Skin epidermis (tissue), 12 donors: ENCODE data around the gene PRAMEF7.
"Not testable (repeated sequence)": the region's sequence is repeated elsewhere in the genome, so short reads cannot be mapped to it uniquely, and the experiment has no call there.

ENCODE experiments used
- H3K27ac ChIP-seq, 21 experiments: fragments of 200-600 bp; sonication (generic) in 11 of 21; one replicate each; pipeline ENCODE4 v1.5.0; 2020; ENCODE audit warnings: mild to moderate bottlenecking in 3 of 21, inconsistent platforms in 2 of 21, moderate library complexity in 2 of 21
- H3K4me3 ChIP-seq, 7 experiments: fragments of 200-600 bp; sonication (generic) in 2 of 7; one replicate each; pipeline ENCODE4 v1.5.0; 2020; ENCODE audit warnings: inconsistent platforms in 2 of 7, mild to moderate bottlenecking in 2 of 7, moderate library complexity in 1 of 7

PRAMEF7 gene

DNA sequence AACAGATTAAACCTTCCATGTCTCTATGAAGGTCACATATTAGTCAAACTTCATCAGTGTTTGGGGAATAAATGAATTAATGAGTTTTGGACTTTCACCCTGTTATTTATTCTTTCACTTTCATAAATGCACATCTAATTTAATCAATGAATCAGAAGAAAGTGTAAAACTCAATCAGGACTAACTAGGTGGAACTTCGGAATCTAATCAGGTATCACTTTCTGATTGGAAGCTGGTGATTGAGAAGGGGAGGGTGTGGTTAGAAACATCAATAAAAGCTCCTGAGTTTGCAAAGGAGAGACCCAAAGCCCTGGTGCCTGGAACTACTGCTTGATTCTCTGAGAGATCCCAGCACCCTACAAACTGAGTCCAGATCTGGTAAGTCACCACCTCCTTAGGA is at the start of gene PRAMEF7:
PRAMEF7 (plus strand) TSS at position 301 of the 400 bp plus-strand sequence. CDS start 1,083 bp downstream, outside the sequence.
- not testable (repeated sequence) for H3K27ac ChIP-seq, H3K4me3 ChIP-seq

DNA sequence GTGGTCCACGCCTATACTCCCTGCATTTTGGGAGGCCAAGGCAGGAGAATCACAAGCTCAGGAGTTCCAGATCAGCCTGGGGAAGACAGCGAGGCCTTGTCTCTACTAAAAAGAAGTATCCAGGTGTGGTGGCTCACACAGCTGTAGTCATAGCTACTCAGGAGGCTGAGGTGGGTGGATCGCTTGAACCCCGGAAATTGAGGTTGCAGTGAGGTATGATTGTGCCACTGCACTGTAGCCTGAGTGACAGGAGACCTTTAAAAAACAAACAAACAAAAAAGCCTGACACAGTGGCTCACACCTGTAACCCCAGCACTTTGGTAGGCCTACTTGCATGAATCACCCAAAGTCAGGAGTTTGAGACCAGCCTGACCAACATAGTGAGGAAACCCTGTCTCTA is 38.0 kb upstream of the PRAMEF7 start:
- H3K4me3 ChIP-seq, H3K27ac ChIP-seq: not testable (repeated sequence)

DNA sequence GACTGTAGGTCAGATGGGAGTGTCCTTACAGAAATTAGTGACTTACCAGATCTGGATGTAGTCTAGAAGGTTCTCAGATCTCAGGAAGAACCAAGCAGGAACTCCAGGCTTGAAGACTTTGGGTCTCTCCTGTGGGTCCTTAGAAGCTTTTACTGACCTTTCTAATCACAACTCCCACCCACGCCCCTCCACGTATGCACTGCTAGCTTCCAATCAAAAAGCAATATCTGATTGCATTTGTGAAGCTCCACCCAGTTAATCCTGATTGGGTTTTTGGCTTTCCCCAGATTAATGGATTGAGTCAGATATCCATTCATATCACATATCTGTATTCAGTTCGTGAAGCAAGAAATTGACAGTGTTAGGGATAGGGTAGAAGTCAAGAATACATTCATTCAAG is 30.3 kb upstream of the PRAMEF7 start, which contains the start of gene PRAMEF4:
PRAMEF4 (minus strand) TSS at position 101 of the 400 bp plus-strand sequence. CDS start 2,807 bp downstream, outside the sequence.
- H3K27ac ChIP-seq, H3K4me3 ChIP-seq: not testable (repeated sequence)

GRCh38 chr1:12898170-12898569 is 18.2 kb upstream of the PRAMEF7 start, which contains the start of gene PRAMEF10:
TSS of gene PRAMEF10 (minus strand) at chr1:12898270. CDS start at chr1:12895847, 2,423 bp downstream.
- H3K27ac ChIP-seq, H3K4me3 ChIP-seq: not testable (repeated sequence)

DNA sequence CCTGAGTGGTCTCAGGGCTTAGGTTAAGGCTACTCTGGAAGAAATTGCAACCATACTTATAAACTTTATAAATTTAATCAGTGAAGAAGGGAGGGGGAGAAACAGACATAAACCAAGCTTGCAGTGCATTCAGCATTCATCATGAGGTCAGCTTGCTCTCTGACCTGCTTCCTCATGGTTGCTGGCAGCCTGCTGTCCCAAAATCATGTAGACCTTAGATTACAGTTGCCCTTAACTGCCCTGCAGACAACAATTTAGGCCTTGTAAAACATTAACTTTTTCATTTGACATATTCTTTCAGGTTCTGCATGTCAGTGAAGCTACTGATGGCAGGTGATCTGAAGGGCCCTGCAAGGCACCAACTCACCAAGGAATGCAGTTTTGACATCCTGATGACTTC is 17.2 kb upstream of the PRAMEF7 start:
- H3K27ac ChIP-seq = not testable (repeated sequence)

GRCh38 chr1:12903793-12904572 is 12.4 kb upstream of the PRAMEF7 start:
- not testable (repeated sequence) for H3K27ac ChIP-seq, H3K4me3 ChIP-seq

More for the DNA sequence above, 17.2 kb upstream of the PRAMEF7 start:
- H3K4me3 ChIP-seq = not testable (repeated sequence)

DNA sequence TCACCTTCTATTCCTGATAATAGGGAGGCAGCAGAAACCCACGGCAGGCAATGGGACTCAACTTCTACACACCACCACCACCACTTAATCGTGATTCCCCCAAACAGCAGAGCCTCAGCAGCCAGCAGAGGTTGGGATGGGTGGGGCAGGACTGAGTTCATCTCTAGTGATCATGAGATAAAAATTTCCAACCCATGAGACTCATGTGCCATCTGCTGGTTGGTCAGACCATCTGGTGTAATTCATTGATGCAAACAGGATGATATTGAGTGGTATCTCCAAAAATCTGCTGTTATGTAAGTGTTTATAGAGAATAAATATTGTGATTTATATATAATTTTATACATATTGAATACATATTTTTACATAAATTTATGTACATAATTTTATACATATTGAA is 5.3 kb downstream of the PRAMEF7 start:
- H3K4me3 ChIP-seq, H3K27ac ChIP-seq: not testable (repeated sequence)

- H3K27ac ChIP-seq, H3K4me3 ChIP-seq: not testable (repeated sequence)
Observed at GRCh38 chr1:12924368-12924767, 8.0 kb downstream of the PRAMEF7 start.

DNA sequence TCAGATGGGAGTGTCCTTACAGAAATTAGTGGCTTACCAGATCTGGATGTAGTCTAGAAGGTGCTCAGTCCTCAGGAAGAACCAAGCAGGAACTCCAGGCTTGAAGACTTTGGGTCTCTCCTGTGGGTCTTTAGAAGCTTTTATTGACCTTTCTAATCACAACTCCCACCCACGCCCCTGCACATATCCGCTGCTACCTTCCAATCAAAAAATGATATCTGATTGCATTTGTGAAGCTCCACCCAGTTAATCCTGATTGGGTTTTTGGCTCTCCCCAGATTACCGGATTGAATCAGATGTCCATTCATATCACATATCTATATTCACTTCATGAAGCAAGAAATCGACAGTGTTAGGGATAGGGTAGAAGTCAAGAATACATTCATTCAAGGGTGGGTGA is 31.1 kb downstream of the PRAMEF7 start, which contains the start of gene PRAMEF6:
PRAMEF6 (minus strand) TSS at position 101 of the 400 bp plus-strand sequence. CDS start 5,062 bp downstream, outside the sequence.
- not testable (repeated sequence) for H3K4me3 ChIP-seq, H3K27ac ChIP-seq
